NCI-H2081 treated with DMSO at 0.1 percent for 48 hours (cell line): ENCODE data around the gene SLC12A8.

Source experiments
- DNase-seq: peaks from one replicate; lab custom pipeline; 2025; lab: John Stamatoyannopoulos, UW

Gene SLC12A8

GRCh38 chr3:125054062-125054448 is 158.5 kb downstream of the SLC12A8 start:
- no peak for DNase-seq

- no peak for DNase-seq
Observed at GRCh38 chr3:125053304-125053699, 159.2 kb downstream of the SLC12A8 start.

GRCh38 chr3:125052624-125053303 is 159.8 kb downstream of the SLC12A8 start:
- DNase-seq: no peak

GRCh38 chr3:125051715-125052581 is 160.6 kb downstream of the SLC12A8 start:
- DNase-seq: no peak

- DNase-seq: no peak
Observed at GRCh38 chr3:125051205-125051604, 161.3 kb downstream of the SLC12A8 start.

- DNase-seq: no peak
Observed at GRCh38 chr3:125050488-125051090, 162.0 kb downstream of the SLC12A8 start.

- no peak for DNase-seq
Observed at GRCh38 chr3:125048282-125048681, 164.3 kb downstream of the SLC12A8 start.

- DNase-seq: no peak
Observed at GRCh38 chr3:125045965-125046364, 166.6 kb downstream of the SLC12A8 start.

- no peak for DNase-seq
Observed at GRCh38 chr3:125045194-125045593, 167.4 kb downstream of the SLC12A8 start.

GRCh38 chr3:125043599-125044151 is 168.9 kb downstream of the SLC12A8 start:
- DNase-seq: no peak

- DNase-seq: no peak
Observed at GRCh38 chr3:125042725-125043406, 169.7 kb downstream of the SLC12A8 start.

- no peak for DNase-seq
Observed at GRCh38 chr3:125039131-125040100, 173.1 kb downstream of the SLC12A8 start.

GRCh38 chr3:125037498-125038150 is 174.9 kb downstream of the SLC12A8 start:
- DNase-seq: no peak

- DNase-seq: no peak
Observed at GRCh38 chr3:125035217-125035616, 177.3 kb downstream of the SLC12A8 start.

- no peak for DNase-seq
Observed at GRCh38 chr3:125033616-125034015, 178.9 kb downstream of the SLC12A8 start.

- no peak for DNase-seq
Observed at GRCh38 chr3:125033135-125033534, 179.4 kb downstream of the SLC12A8 start.

GRCh38 chr3:125032683-125033082 is 179.9 kb downstream of the SLC12A8 start:
- no peak for DNase-seq
